Limb (tissue), 2 donors: ENCODE measurements around the gene SLC15A3.
"Not testable (repeated sequence)": the region's sequence is repeated elsewhere in the genome, so short reads cannot be mapped to it uniquely, and the experiment has no call there.

ENCODE experiments used
- DNase-seq, 2 donors: peaks; one replicate each; pipeline ENCODE4 v3.0.0-alpha.2; 2016; ENCODE audit errors: extremely low spot score in 2 of 2

SLC15A3 gene

DNA sequence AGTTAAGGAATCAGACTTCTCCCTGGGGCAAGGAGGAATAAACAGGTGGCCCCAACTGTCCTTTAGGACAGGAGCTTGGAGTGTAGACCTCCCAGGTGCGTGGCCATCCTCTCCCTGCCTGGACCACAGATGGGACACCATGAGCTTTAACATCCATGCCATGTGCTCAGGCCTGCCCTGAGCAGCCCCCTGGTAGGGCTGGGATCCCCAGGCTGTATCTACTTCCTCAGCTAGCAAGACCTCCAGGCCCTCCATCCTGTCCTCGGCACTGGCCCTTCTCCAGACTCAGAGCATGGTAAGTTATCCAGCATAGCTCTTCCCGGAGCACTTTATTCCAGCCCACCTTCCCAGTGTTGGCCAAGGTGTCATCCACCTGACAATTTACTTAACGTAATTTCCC is 25.2 kb upstream of the SLC15A3 start:
- no peak for DNase-seq

DNA sequence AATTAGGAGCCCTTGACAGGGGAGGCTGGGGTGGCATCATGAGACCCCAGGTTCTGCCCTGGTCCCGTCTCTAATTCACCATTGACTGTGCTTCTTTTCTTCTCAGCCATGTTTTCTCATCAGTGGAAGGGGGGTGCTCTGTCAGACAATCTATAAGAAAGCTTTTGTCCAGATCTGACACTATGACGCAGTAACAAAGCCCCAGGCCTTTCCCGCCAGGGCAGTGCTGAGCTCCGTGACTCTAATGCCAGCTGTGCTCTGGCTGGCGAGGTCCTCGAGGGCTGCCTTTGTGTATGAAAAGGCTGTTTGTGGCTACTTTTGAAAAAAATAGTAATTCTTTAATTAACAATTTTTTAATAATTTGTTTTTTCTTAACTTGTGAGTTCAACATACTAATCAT is 22.8 kb upstream of the SLC15A3 start:
- no peak for DNase-seq

DNA sequence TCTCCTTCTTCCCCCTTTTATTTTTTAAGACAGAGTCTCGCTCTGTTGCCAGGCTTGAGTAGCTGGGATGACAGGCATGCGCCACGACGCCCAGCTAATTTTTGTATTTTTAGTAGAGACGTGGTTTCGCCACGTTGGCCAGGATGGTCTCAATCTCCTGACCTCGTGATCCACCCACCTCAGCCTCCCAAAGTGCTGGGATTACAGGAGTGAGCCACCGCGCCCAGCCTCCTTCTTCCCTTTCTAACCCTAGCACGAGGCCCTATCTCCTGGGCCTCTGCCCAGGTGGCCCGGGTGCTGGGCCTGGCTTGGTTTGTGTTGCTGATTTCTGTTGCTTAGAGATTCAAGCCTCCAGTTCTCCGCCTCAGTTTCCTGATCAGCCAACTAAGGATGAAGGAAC is 22.3 kb upstream of the SLC15A3 start:
- not testable (repeated sequence) for DNase-seq

DNA sequence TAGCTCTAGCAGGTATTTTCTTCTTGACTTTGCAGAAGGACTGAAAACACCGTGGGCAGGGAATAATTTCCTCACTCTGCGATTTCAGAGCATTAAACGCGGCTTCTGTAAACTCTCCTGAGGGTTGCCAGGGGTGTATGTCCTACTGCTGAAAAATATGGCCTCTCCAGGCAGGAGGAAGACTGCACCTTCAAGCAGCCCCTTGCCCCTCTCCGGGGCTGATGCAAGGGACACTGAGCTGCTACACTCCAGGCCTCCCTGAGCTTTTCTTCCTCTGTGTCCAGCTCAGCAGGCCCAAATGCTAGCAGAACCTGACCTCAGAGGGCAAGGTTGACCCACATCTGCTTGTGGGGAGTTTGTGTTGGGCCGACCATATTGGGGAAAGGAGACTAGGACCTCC is 21.7 kb upstream of the SLC15A3 start:
- DNase-seq, result no peak

- DNase-seq, result no peak
These were observed 20.4 kb upstream of the SLC15A3 start for GRCh38 chr11:60972182-60973030.

DNA sequence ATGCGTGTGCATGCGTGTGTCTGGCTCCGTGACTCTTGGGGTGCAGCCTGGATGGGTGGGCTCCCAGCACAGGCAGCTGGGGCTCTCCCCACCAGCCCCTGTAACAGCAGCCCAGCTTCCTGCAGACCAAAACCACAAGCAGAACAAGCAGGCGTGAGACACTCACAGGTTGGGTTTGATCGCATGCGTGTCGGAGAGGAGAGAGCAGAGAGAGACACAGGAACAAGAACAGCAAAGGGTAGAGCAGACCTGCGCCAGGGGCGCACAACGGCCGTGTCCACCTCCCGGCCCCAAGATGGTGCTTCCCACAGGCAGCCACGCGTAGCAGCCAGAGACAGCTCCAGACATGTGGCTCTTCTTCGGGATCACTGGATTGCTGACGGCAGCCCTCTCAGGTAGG is 19.5 kb upstream of the SLC15A3 start, which contains the start of gene CD6:
CD6 (plus strand) TSS at position 161 of the 400 bp plus-strand sequence; CDS start at position 347, 186 bp downstream.
- DNase-seq, result no peak

GRCh38 chr11:60970890-60971289 is 18.9 kb upstream of the SLC15A3 start:
- DNase-seq, result no peak

DNA sequence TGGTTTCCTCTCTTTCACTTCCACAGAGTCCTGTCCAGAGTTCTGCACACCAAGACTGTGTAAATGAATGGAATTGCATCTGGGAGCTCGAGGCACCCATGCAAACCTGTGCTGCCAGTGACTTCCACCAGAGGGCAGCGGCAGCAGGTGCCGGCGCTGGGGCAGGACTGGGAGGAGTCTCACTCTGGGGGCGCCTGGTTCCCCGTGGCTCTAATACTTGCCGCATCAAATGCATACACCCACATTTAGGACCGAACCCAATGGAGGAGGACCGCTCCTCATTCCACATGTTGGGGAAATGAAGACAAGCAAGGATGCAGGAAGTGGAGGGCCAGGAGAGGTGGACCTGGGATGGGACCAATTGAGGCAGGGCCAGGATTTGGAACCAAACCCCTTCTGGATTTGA is 18.4 kb upstream of the SLC15A3 start:
- DNase-seq, result no peak

DNA sequence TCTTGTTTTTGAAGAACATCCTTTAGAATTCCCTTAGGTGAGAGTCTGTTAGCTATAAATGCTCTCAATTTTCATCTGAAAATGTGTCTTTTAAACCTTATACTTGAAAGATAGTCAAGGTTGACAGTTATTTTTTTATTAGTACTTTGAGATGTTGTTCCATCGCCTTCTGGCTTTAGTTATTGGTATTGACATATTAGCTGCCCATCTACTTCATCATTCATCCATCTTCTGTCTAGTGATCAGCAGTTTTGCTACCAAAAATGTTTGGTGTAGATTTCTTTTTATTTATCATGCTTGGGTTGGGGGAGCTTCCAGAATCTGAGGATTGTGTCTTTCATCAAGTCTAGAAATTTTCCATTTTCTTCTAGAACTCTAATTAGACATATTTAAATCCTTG is 16.2 kb upstream of the SLC15A3 start:
- no peak for DNase-seq

GRCh38 chr11:60966890-60967289 is 14.9 kb upstream of the SLC15A3 start:
- no peak for DNase-seq

DNA sequence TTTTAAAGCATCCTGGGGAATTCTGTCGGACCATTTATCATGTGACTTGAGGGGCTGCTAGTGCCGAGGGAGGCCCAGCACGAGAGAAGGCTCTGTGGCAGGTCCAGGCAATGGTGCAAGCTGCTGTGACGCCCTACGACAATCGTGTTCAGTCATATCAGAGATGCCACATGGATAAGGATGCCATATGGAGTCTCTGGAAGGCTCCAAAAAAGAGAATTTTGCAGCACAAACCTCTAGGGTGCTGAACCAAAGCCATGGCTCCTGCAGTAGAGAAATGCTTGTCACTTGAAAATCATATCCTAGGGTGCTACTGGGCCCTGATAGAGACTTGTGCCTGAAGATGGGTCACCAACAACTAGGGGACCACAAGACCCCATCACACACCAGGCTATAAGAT is 12.8 kb upstream of the SLC15A3 start:
- DNase-seq, result no peak

DNA sequence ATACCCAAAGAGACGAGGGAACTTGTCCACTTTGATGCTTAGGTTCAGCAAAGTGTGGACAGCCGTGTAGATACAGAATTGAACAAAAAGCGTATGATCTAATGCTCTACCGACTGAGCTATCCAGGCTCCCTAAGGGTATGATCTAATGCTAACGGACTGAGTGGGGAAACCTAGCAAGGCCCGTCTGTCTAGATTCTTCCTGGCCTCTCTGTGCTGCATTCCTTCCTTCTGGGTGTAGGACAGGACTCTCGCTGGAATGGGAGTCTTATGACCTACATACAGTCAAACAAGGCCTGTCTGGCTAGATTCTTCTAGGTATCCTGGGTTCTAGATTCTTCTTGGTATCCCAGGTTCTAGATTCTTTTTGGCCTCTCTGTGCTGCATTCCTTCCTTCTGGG is 8.4 kb upstream of the SLC15A3 start:
- DNase-seq, result no peak

DNA sequence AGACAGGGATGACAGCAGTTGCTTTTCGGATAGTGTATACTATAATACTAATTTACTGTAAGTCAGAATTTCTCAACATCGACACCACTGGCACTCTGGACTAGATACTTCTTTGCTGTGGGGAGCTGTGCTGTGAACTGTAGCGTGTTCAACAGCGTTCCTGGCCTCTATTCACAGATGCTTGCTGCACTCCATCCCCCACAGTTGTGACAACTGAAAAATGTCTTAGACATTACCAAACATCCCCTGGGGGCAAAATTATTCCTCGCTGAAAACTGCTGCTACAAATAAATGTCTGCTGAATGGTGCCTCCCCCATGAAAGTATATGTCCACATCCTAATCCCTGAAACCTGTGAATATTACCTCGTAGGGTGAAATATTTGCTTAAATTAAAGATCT is 7.5 kb upstream of the SLC15A3 start:
- no peak for DNase-seq

DNA sequence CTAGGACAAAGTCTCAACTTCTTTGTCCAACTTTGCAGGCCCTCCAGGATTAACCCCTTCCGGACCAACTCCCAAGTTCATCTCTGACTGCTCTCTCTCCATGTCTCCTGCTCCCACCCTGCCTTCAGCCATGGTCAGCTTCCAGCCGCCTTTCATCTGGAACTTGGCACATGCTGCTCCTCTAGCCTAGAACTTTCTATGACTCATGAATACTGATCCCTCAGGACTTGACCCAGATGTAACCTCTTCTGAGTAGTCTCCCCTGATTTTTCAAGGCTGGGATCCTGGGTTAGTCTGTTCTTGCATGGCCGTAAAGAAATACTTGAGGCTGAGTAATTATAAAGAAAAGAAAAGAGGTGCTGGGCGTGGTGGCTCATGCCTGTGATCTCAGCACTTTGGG is 5.2 kb upstream of the SLC15A3 start:
- DNase-seq, result no peak

- DNase-seq, result no peak
These were observed 3.6 kb upstream of the SLC15A3 start for GRCh38 chr11:60955571-60955970.

DNA sequence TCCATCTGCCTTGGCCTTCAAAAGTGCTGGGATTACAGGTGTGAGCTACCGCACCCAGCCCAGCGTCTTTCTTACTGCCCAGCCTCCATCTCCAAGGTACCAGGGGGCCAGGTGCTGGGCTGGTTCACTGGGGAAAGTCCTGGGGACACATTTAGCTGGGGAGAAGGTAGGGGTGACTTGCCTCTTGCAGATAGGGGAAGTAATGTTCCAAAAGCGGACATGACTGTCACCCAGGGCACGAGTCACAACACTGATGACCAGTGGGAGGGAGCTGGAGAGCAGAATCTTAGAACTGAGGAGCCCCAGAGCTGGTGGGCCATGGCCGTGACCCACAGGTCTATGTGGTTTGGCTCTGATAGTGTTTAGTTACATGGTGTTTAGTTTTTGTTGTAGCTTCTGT is 2.4 kb upstream of the SLC15A3 start:
- no peak for DNase-seq

- no peak for DNase-seq
These were observed 1.8 kb upstream of the SLC15A3 start for GRCh38 chr11:60953781-60954180.

- DNase-seq, result no peak
These were observed 780 bp upstream of the SLC15A3 start for GRCh38 chr11:60952742-60953170.

DNA sequence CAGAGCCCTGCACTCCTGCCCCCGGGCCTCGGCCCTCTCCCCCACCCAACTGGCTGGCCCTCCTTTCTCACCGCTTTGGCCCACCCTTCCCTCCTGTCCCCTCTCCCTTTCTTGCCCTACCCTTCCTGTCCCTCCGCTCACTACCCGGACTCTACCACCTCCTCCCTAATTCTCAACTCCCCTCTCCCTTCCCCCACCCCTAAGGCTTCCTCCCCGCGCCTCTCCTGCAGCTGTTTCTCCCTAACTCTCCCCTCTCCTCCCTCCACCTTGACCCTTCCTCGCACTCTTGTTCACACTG is 421 bp downstream of the SLC15A3 start:
- no peak for DNase-seq

DNA sequence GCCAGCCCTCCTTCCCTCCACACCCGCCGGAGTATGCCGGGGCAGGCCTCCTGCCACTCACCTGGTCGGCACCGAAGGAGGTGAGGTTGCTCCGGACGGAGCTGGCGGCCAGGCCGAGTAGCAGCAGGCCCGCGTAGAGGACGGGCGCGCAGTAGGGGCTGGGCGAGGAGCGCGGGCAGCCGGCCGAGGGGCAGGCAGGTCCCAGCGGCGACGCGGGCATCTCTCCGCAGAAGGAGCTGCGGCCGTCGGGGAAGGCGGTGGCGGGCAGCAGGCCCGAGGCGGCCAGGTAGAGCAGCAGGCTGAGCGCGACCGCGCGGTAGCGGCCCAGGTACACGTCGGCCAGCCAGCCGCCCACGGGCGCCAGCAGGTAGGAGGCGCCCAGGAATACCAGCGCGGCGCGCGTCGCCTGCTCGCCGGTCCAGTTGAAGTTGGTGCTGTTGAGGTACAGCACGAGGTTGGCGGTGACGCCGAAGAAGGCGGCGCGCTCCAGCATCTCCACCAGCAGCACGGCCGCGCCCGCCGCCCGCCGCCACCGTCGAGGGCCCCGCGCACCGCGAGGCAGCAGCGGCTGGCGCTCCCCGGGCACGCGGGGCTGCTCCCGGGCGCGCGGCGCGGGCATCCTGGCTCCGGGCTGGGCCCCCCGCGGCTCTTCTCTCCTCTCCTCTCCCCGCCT is 907 bp downstream of the SLC15A3 start:
- no peak for DNase-seq

- no peak for DNase-seq
These were observed 2.0 kb downstream of the SLC15A3 start for GRCh38 chr11:60950024-60950423.

GRCh38 chr11:60948250-60948649 is 3.7 kb downstream of the SLC15A3 start:
- DNase-seq, result peak in 1 of 2 donors; percentile 40

DNA sequence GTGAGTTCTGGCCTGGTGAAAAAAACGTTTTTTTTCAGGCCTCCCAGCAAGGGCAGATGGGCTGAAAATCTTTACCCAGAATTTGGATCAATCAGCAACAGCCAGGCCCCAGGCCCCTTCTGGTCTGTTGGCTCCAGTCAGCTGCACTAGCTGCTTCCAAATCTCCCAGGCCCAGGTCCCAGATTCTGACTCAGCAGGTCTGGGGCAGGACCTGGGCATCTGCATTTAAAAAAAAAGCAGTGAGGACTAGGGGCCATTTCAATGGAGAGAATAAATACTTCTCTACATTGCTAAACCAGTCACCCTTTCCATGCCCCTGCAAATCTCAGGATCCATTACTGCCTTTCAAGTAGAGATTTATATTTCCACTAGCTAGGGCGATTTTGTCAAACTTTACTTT is 4.3 kb downstream of the SLC15A3 start:
- DNase-seq, result no peak
